Epithelial cell of prostate (primary cell): ENCODE measurements around the gene ERG.

Experiments used
- DNase-seq: peaks from one replicate; pipeline ENCODE4 v3.0.0-alpha.2; 2011; ENCODE audit warnings: low read depth, low spot score
- H3K27ac ChIP-seq: fragments of 450-650 bp; 2 replicates; pipeline ENCODE4 v1.5.1; 2017; ENCODE audit warnings: mild to moderate bottlenecking

Gene ERG

DNA sequence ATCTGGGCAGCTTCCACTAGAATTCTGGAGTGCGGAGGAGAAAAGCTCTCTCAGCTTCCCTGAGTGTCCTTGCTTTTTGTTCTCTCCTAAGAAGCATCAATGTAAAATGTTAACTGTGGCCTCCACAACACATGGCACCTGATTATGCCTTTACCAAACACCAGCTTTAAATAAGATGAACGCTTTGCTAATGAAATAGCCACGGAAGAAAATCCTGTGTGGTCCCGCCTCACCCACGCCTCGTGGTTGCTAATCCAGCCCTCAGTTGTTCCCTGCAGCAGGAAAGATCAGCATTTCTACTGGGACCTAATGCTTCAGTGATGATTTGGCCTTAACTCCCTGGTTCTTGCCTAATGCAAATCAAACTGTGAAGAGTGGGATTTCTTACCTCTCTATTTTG, 1.8 kb upstream of the ERG start:
- no peak for DNase-seq
- H3K27ac ChIP-seq = no peak overlapping the region

DNA sequence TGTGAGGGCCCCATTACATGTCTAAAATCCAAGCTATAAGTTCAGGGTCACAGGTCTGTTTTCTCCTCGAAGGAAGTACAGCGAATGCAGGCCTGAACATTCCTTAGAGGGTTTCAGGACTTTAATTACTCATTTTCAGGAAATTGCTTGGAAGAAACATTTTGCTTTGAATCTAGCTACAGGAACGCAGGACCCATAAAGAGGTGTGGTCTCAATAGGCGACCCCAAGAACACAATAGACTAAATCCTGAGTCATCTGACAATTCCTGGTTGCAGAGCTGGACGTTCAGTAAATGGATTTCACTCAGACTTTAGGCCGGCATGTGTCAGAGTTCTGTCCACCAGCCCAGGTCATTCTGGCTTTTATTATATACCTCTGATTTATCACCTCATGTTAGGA, 1.0 kb upstream of the ERG start:
- no peak overlapping the region for H3K27ac ChIP-seq
- DNase-seq = no peak

DNA sequence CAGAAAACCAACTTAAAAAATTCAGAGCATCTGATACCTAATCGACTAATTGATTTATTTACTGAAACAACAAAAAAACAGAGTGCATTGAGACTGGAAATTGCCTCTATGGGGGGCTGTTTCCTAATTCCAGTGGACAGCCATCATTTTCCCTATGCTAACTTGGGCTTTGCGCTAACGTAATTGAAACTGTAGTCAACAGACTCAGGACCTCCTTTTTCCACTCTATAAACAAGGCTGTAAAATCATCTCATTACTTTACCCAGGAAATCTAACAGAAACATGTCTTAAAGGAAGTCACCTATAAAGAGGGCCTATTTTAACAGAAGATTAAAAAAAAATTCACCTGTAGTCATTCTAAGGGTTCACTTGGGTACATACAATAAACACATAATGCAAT, 2.1 kb downstream of the ERG start:
- DNase-seq = no peak
- H3K27ac ChIP-seq = no peak overlapping the region

DNA sequence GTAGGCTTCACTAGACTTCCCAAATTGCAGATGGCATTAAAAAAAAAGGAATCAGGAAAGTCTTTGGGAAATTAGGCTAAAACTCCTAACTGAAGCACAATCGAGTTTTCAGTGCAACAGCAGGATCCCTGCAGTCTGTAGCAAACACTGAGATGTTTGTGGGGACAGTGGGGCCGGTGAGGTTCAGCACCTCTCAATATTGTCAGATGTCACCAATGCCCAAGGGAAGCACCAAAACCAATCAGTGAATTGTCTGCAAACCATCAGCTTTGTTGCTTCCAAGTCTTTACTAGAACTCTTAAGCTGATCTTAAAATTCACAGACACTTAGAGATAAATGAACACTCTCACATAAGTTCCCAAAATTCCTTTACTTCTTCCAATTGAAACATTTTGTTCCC, 2.6 kb downstream of the ERG start:
- no peak for DNase-seq
- H3K27ac ChIP-seq = no peak overlapping the region

DNA sequence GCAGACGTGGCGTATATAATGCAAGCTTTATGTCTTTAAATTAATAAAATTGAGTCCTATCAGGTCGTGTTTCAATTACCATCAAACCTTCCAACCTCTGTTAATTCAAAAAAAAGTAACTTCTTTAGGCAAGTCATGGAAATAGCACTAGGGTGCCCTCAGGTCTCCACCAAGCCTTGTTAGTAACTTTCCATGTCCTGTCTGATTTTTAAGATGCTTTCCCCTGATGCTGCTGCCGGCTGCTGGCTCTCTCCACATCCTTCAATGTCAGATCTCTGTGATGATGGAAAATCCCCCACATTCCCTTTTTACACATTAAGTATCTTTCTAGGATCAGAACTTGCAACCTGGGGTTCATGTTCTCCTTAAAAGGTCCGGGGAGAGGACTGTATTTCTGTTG, 3.0 kb downstream of the ERG start:
- H3K27ac ChIP-seq = no peak overlapping the region
- no peak for DNase-seq

DNA sequence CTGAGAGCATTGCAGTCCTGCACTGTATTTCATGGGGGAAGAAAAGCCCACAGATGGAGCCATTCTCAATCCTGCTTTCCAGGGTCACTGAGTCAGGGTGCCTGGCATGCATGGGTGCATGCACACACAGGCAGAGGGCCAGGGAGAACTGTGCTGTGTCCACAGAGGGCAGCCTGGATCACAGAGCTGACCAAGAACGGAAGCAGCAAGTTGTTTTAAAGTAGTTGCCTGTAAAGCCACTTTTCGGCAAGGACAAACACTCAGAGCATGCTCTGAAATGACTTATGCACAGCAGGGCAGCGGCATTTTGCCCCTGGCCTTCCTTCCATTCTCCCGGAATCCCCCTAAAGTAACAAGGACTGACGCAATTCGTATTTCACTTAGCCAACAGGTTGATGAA, 3.6 kb downstream of the ERG start:
- no peak for DNase-seq
- no peak overlapping the region for H3K27ac ChIP-seq

DNA sequence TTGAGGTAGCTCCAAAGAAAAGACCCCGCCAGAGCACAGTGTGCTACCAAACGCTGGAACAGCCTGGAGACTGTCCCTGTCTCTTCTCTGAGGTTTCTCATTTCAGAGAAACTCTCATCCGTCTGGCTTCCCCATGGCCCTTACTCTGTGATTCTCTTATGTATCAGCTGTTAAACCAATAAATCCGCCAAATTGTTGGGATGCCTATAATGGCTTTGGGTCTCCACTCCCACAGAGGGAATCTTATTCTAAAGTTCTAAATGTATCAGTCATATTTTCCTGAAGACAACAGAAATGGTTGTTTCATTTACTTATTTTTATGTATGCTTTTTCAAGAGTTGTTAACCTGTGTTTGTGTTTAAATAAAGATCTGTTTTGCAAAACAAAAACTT, 4.0 kb downstream of the ERG start:
- H3K27ac ChIP-seq = no peak overlapping the region
- DNase-seq = no peak

DNA sequence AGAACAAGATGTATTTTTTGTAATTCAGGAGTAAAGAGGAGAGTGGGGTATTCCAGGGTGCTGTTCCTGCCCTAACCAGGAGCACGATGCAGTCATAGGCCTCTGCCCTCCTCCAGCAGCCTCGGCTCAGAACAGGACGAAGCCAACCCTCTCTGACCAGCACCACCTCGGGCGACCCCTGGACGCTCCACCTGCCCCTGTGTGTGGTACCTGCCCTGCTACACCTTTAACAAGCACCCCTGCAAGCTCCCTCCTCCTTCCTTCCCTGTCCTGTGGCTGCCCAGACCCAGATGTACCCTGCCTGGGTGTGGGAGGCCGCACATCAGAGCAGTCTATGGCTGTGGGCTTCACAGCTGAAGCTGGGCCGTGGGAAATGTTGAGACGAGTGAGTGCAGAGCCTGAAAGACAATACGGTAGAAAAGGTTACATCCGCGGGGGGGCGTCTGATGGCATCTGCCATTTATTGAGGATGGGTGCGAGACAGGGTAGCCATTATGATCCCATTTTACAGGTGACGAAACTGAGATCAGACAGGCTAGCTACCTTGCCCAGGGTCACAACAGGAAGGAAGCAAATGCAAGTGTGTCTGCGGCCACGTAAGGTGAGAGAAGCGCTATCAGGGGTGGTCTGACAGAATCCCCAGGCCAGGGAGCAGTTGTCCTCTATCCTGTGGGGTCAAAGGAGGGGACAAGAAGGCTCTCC, 4.6 kb downstream of the ERG start:
- DNase-seq = no peak
- H3K27ac ChIP-seq = no peak overlapping the region

DNA sequence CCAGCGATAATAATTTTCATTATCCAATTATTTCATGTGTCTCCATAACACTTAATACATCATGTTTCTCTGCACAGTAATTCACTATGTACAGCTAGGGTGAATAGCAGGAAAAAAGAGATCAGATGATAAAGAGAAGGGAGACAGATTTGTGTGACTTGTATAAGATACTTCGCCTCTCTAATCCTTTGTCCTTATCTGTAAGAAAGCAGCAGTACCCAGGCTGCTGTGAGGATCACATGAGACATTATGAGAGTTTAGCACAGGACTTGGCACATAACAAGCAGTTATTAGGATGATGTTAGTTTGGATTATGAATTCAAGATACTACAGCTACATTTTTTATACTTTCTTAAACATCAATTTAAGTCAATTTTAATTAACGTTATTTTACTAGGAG, 6.3 kb downstream of the ERG start:
- H3K27ac ChIP-seq = no peak overlapping the region
- DNase-seq = no peak

DNA sequence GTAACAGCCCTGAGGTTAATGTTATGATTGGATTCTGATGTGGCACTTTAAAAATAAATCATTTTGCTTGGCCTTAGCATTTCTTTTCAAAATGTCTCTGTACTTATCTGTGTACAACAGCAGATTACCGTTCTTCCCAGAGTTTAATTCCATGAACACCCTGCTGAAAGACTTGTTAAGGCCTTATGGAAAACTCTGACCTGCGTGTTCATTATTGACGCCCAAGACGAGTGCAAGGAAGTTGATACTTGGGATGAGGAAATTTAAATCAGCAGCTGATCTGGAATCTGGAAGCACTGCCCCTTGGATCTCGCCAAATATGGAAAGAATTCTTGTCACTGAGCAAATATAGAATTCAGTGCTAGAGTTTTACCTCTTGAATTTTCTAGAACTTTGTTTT, 6.7 kb downstream of the ERG start:
- DNase-seq = no peak
- H3K27ac ChIP-seq = no peak overlapping the region

DNA sequence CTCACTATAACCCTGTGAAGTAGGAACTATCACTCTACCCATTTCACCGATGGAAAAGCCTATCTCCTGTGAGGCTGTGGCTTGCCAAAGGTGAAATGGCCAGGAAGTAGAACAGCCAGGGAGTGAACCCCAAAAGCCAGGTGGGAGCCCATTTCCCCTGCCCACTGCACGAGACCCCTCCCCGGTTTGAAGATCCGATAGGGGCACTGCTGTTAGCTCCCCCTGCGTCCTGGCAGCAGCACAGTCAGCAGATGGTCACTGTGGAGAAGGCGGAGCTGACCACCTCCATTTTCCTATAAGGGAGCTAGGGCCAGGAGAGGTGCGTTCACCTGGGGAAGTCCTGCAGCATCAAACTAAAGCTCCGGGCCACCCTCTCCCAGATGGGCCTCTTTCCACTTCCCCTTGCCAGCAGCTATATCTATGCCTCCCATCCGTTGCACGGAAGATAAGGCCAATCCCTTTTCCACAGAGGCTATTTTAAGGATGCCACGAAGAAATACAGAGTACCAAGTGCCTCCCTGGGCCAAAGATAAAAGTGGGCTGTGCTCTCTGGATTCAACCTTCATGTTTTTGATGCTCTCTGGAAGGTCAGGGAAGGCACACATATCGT, 7.8 kb downstream of the ERG start:
- DNase-seq = no peak
- H3K27ac ChIP-seq = no peak overlapping the region

DNA sequence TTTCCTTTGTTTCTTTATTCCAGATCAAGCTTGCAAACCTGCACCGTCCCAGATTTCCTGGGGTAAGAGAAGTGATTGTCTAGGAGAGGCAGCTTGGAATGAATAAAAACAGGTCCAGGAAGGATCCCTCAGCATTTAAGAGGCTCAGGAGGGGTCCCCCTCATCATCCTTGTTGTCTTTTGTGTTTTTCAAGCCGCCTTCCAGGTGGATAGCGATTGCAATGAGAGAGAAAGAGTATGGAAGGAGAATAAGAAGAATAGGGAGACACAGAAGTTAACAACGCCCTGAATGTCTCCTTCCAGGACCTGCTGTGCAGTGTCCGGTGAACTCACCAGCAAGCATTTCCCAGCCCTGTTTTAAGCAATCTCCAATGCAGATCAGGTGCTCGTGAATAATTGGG, 8.5 kb downstream of the ERG start:
- no peak for DNase-seq
- peak overlapping the region; percentile 76 for H3K27ac ChIP-seq

DNA sequence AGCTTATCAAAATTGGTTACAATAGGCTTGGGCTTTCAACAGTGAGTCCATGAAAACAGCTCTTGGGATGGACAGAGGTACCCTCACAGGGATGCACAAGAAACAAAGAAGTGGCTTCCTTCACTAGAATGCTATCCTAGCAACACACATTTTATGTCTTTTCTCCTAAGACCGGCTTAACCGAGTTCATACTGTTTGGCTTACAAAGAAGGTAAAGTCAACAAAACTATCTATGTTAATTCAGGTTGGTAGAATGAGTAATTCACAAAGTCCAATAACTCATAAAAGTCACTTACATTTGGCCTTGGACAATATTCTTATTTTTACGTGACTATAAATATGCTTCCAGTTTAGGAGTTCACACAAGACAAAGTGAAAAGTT, 9.0 kb downstream of the ERG start:
- H3K27ac ChIP-seq = peak overlapping the region; percentile 76
- no peak for DNase-seq

DNA sequence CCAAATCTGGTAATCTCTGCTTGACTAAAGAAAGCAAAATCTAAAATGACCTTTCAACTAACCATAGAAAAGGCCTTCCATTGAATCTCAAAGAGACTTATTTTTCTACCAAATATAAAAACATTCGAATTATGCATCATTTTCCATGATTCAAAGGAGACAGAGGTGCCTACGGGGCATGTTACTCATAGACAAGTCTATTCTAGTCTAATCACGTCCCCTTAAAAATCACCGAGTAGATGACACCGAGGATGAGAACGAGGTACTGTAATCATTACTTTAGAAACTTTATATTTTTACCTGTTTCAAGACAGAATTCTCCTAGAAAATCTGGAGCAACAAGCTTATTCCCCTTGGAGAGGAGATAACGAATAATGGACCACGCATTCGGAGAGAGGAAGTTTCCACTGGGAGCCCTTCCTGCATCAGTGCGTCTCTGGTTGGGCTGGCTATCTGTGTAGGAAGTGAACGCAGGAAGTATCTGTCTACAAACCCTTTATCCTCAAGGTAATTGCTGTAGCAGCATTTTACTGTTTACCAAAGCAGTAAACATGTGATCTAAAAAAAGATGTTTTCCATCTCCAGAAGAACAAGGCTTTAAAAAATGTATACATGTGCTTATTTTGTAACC, 9.5 kb downstream of the ERG start:
- peak; percentile 70 for DNase-seq
- H3K27ac ChIP-seq = peak overlapping the region; percentile 76

DNA sequence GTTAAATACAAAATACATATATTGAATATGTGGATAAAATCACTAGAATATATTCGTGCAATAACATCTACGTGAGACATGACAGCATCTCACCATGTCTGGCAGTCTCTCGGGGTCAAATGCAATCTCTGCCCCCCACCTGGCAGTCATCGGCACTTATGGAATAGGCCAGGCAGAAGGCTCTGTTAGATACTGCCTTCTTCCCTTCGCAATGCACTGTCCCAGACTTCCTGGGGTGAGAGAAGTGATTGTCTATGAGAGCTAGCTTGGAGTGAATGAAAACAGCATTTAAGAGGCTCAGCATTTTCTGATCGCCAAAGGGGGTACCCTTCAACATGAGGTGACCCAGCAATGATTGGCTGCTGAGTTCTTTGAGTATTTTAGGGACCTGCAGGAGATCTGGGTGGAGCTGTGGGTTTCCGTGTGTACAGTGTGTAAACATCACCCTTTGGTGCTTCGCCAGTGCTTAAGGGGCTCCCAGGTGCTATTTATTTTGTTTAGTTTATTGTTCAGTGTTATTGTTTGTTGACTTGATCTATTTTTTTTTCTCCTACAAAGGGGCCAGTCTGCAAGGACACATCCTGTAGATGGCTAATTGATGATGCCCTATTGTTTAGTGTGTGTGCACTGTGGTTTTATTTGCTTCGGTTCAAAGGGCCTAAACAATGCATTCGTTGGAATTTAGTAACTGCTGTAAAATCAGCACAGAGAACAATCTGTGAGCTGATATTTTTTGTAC, 10.2 kb downstream of the ERG start:
- H3K27ac ChIP-seq = peak overlapping the region; percentile 76
- no peak for DNase-seq

DNA sequence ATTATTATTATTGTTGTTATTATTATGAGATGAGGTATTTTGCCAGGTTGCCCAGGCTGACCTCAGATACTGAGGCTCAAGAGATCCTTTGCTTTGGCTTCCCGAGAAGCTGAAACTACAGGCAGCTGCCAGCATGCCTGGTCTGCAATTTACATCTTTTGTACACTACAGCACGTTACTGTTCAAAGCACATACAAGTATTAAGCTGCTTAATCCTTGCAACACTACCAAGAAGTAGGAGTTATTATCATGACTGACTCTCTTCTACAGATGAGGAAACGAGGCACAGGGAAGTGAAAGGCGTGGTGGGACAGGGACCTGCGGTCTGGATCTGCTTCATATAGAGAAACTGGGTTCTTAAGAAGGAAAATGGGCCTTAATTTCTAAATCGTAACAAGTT, 11.6 kb downstream of the ERG start:
- no peak for DNase-seq
- peak overlapping the region; percentile 76 for H3K27ac ChIP-seq

DNA sequence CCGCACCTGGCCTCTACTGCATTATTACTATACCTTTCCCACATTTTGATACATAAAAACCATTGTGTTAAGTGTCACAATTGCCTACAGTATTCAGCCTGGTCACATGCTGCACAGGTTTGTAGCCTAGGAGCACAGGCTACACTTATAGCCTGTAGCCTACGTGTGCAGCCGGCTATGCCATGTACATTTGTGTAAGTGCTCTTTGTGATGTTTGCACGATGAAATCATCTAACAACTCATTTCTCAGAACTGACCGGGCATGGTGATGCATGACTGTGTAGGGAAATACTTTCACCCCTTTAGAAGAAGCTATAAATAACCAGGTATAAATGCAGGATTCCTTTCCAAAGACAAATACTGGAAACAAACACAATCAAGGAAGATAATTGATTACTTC, 12.1 kb downstream of the ERG start:
- H3K27ac ChIP-seq = peak overlapping the region; percentile 76
- peak; percentile 95 for DNase-seq

DNA sequence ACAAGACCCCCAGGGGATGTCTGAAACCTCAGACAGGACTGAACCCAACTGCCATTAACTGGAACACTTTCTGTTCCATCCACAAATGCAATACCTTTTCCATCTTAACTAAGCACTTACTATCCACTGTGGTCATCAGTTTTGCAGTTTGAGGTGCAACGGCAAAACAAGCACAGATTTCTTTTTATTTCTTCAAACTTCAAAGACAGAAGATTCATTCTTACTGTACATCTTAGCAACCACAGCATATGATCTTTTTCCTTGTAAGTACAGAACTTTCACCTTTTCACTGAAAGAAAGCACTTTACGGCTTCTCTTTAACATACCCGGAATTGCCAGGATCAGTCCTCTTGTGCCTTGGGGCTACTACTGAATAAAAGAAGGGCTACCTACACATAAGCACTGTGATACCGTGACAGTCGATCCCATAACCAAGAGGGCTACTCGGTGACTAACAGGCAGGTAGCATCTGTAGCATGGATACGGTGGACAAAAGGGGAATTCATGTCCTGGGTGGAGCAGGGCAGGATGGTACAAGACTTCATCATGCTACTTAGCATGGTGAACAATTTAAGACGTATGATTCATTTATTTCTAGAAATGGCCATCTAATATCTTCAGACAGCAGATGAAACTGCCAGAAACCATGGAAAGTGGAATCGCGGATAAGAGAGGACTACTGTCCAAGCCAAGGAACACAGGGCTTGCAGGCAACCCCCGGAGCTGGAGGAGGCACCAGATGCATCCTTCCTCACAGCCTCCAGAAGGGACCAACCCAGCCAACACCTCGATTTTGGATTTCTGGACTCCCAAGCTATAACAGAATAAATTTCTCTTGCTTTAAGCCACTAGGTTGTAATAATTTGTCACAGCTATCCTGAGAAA, 18.4 kb downstream of the ERG start:
- H3K27ac ChIP-seq = peak overlapping the region; percentile 83
- peak; percentile 99 for DNase-seq

DNA sequence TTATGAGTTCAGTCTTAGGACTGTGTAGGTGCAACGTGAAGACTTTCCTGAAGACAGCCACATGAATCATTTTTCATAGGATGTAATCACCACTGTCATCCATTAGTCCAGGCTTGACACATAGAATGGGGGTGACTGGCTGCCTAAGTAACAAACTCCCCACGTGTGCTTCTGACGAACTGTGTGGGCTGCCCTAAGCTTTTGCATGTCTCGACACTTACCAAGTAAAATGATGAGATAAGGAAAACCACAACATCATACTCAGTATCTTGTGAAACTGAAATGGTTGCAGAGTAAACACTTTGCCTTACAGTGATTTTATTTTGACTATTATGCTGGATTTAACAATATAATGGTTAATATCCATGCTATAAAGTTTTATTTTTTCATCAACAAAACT, 19.5 kb downstream of the ERG start:
- peak; percentile 100 for DNase-seq
- H3K27ac ChIP-seq = peak overlapping the region; percentile 83

DNA sequence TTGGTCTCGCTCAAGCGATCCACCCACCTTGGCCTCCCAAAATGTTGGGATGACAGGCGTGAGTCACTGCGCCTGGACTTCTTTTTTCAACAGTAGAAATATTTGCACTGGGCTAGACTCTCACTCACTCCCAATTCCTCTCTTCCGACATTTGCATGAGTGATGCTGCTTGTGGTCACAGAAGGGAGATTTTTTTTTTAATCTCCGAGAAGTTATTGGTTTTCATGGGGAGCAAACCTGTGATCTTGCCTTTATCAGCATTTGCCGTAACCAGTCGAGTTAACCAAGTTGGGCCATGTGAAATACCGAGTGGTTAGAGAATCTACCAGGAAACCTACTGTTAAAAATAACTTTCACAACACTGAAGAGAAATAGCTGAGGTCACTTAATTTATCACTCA, 21.1 kb downstream of the ERG start:
- DNase-seq = no peak
- H3K27ac ChIP-seq = no peak overlapping the region
